Thoracic aorta (tissue), 2 donors: ENCODE measurements around the gene MBOAT1. TPM values are rescaled to one million over a fixed set of nuclear protein-coding genes. Genes with fewer than 3 reads are reported as not detected.
"Not testable (repeated sequence)": the region's sequence is repeated elsewhere in the genome, so short reads cannot be mapped to it uniquely, and the experiment has no call there.

Experiments used
- ATAC-seq: fragments of 150-250 bp; one replicate; pipeline ENCODE4 v1.8.0; 2017; ENCODE audit warnings: low read depth; ENCODE audit not compliant: insufficient number of reproducible peaks, low FRiP score
- DNase-seq: peaks from one replicate; pipeline ENCODE4 v3.0.0-alpha.2; 2020; ENCODE audit warnings: low spot score
- H3K27ac ChIP-seq, 2 donors: fragments of 200-600 bp; sonication (generic); 1 replicate in 1 of 2; 2 replicates in 1 of 2; pipeline ENCODE4 v1.5.1; 2016; ENCODE audit warnings: mild to moderate bottlenecking in 2 of 2, moderate library complexity in 2 of 2
- H3K27me3 ChIP-seq: fragments of 200-600 bp; sonication (generic); replicated peaks from 2 replicates; pipeline ENCODE4 v1.6.0; 2016; ENCODE audit warnings: mild to moderate bottlenecking; ENCODE audit not compliant: insufficient read depth
- H3K36me3 ChIP-seq: fragments of 200-600 bp; sonication (generic); one replicate; pipeline ENCODE4 v1.5.1; 2016
- H3K4me1 ChIP-seq, 2 donors: fragments of 200-600 bp; sonication (generic); 1 replicate in 1 of 2; 2 replicates in 1 of 2; pipeline versions ENCODE4 v1.5.1 to v1.6.0; 2016; ENCODE audit warnings: low read depth in 2 of 2, mild to moderate bottlenecking in 1 of 2; ENCODE audit not compliant: control insufficient read depth in 1 of 2
- H3K4me3 ChIP-seq: fragments of 200-600 bp; sonication (generic); 2 replicates; pipeline ENCODE4 v1.5.1; 2016; ENCODE audit warnings: mild to moderate bottlenecking
- H3K9me3 ChIP-seq: fragments of 200-600 bp; sonication (generic); 2 replicates; pipeline ENCODE4 v1.5.1; 2016
- total RNA-seq, 2 donors: library from RNA; depleted of rRNA; stranded (reverse); fragments of >200 nt; gene quantifications; one replicate each; pipeline versions ENCODE4 v1.1.0 to v1.2.3, GENCODE V29; 2016
- TF ChIP-seq, protein P1 (sequence below): fragments of 200-600 bp; sonication (generic); IDR thresholded peaks from one replicate; pipeline ENCODE4 v1.5.1; 2019; ENCODE audit warnings: antibody characterized with exemption

The MBOAT1 gene
- total RNA-seq, 2 donors from 2014 or later = 5.5 to 6.8 TPM

DNA sequence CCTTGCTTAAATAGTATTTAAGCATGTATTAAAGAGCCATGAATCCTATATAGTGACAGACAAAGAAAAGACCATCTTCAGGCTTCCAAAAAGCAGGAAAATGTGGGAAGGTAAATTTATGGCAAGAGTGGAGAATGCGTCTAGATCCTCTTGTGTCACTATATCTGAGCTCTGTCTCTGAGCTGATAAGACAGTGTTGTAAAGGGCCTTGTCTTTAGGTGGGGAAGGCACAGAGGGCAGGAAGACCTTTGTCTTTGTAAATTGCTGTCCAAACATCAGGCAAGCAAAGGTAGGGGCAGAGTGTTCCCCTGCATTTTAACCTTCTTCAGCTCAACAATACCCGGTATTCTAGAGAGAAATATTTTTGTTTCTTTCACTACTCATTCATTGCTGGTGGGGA, 33.9 kb upstream of the MBOAT1 start:
- Histone ChIP-seq H3K27ac (no peak overlapping the region), H3K4me1 (no peaks in the 10 kb centered on the region), H3K9me3 (no peaks in the 10 kb centered on the region), H3K36me3 (no peaks in the 10 kb centered on the region), H3K27me3 (no peaks in the 10 kb centered on the region), H3K4me3 (no peak overlapping the region)
- ATAC-seq = no peak
- TF ChIP-seq, protein P1, sequence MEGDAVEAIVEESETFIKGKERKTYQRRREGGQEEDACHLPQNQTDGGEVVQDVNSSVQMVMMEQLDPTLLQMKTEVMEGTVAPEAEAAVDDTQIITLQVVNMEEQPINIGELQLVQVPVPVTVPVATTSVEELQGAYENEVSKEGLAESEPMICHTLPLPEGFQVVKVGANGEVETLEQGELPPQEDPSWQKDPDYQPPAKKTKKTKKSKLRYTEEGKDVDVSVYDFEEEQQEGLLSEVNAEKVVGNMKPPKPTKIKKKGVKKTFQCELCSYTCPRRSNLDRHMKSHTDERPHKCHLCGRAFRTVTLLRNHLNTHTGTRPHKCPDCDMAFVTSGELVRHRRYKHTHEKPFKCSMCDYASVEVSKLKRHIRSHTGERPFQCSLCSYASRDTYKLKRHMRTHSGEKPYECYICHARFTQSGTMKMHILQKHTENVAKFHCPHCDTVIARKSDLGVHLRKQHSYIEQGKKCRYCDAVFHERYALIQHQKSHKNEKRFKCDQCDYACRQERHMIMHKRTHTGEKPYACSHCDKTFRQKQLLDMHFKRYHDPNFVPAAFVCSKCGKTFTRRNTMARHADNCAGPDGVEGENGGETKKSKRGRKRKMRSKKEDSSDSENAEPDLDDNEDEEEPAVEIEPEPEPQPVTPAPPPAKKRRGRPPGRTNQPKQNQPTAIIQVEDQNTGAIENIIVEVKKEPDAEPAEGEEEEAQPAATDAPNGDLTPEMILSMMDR = no peak
- no peak for DNase-seq

GRCh38 chr6:20244807-20245681, 32.8 kb upstream of the MBOAT1 start:
- not testable (repeated sequence) for H3K36me3 ChIP-seq, DNase-seq, ATAC-seq, H3K27me3 ChIP-seq, H3K27ac ChIP-seq, H3K4me1 ChIP-seq, H3K9me3 ChIP-seq, H3K4me3 ChIP-seq

GRCh38 chr6:20243288-20243687, 31.0 kb upstream of the MBOAT1 start:
- Histone ChIP-seq H3K4me3 (no peak overlapping the region), H3K9me3 (no peaks in the 10 kb centered on the region), H3K36me3 (no peaks in the 10 kb centered on the region), H3K27ac (no peak overlapping the region), H3K4me1 (no peaks in the 10 kb centered on the region), H3K27me3 (no peaks in the 10 kb centered on the region)
- TF ChIP-seq, protein P1 = no peak
- no peak for DNase-seq
- ATAC-seq = no peak

GRCh38 chr6:20242397-20242796, 30.1 kb upstream of the MBOAT1 start:
- Histone ChIP-seq H3K9me3 (no peaks in the 10 kb centered on the region), H3K4me1 (no peaks in the 10 kb centered on the region), H3K36me3 (no peaks in the 10 kb centered on the region), H3K27me3 (no peaks in the 10 kb centered on the region), H3K4me3 (no peak overlapping the region), H3K27ac (no peak overlapping the region)
- ATAC-seq (no peak), DNase-seq (no peak)
- TF ChIP-seq, protein P1 = no peak

GRCh38 chr6:20241102-20241501, 28.8 kb upstream of the MBOAT1 start:
- H3K36me3 ChIP-seq = no peaks in the 10 kb centered on the region
- H3K4me1 ChIP-seq = no peaks in the 10 kb centered on the region
- no peak for DNase-seq
- no peak overlapping the region for H3K4me3 ChIP-seq
- TF ChIP-seq, protein P1 = no peak
- no peak overlapping the region for H3K27ac ChIP-seq
- no peak for ATAC-seq
- no peaks in the 10 kb centered on the region for H3K27me3 ChIP-seq
- no peaks in the 10 kb centered on the region for H3K9me3 ChIP-seq
